ENCODE measurements around the gene ELMO1. TPM values are rescaled to one million over a fixed set of nuclear protein-coding genes. Genes with fewer than 3 reads are reported as not detected.

The ELMO1 gene
- polyA plus RNA-seq, 2 of the 4 experiments (the other 2 are of a cell fraction), result 2.3 to 6.1 TPM

- POLR2A ChIA-PET, result no interaction called here
- CTCF ChIA-PET, result no interaction called here
- no peak overlapping the region for H3K4me2 ChIP-seq
- peaks cover 13% of the 10 kb centered on the region; the same call in 2 of the 3 replicates for H3K4me1 ChIP-seq
- ATAC-seq (no peak), DNase-seq (ENCODE audit: low read depth in 1 of 2, low spot score in 1 of 2) (no peak), FAIRE-seq (no peak)
- H3K27ac ChIP-seq, result no peak overlapping the region
- no peak overlapping the region for H3K4me3 ChIP-seq
- WGBS (ENCODE audit: missing lambda C conversion rate), result 38% methylated on average over 7 of the region's 7 CpGs
- TF ChIP-seq RARB (CRISPR knock-in tag; IDR thresholded peaks at IDR 0.05) (no peak), MYC (IDR thresholded peaks at IDR 0.05; ENCODE audit: borderline replicate concordance, low read length) (no peak), CTCF (IDR thresholded peaks at IDR 0.05) (no peak), HMGXB4 (CRISPR knock-in tag; IDR thresholded peaks at IDR 0.05; ENCODE audit: borderline replicate concordance) (no peak), EHF (CRISPR knock-in tag; IDR thresholded peaks at IDR 0.05) (no peak), HOXB13 (CRISPR knock-in tag; IDR thresholded peaks at IDR 0.05; ENCODE audit: low read depth) (no peak), HES2 (IDR thresholded peaks at IDR 0.05) (no peak)
- peaks cover 4% of the 10 kb centered on the region; the same call in 2 of the 3 replicates for H3K9me3 ChIP-seq
These were observed 502.9 kb downstream of the ELMO1 start for GRCh38 chr7:36945612-36946400.

- WGBS (ENCODE audit: missing lambda C conversion rate), result 33% methylated on average over 5 of the region's 5 CpGs
- no peak for FAIRE-seq
These were observed 503.8 kb downstream of the ELMO1 start for GRCh38 chr7:36944838-36945237.

More at GRCh38 chr7:36944838-36945237, 503.8 kb downstream of the ELMO1 start:
- Histone ChIP-seq H3K9me3 (peaks cover 10% of the 10 kb centered on the region; the same call in 2 of the 3 replicates), H3K27ac (no peak overlapping the region), H3K4me3 (no peak overlapping the region), H3K4me1 (peaks cover 7% of the 10 kb centered on the region; the same call in 2 of the 3 replicates), H3K4me2 (no peak overlapping the region)
- ATAC-seq (no peak), DNase-seq (ENCODE audit: low read depth in 1 of 2, low spot score in 1 of 2) (no peak)
- CTCF ChIA-PET, result interaction anchor here (1.8 kb wide), 1 partner anchor 23 kb away, joined by 6 read pairs; no protein-coding TSS in a partner anchor
- TF ChIP-seq CHD2 (IDR thresholded peaks at IDR 0.05; ENCODE audit: low read length, partially characterized antibody) (no peak), TFCP2L1 (CRISPR knock-in tag; IDR thresholded peaks at IDR 0.05) (no peak), ZFP36 (IDR thresholded peaks at IDR 0.05; ENCODE audit: borderline replicate concordance, partially characterized antibody) (no peak), CBX8 (IDR thresholded peaks at IDR 0.05) (no peak), E2F6 (IDR thresholded peaks at IDR 0.05; ENCODE audit: borderline replicate concordance, low read depth) (no peak), CBX2 (IDR thresholded peaks at IDR 0.05; ENCODE audit: borderline replicate concordance, low read depth) (no peak), CTCF (IDR thresholded peaks at IDR 0.05) (no peak), HOXA7 (CRISPR knock-in tag; IDR thresholded peaks at IDR 0.05) (no peak), CHD4 (IDR thresholded peaks at IDR 0.05; ENCODE audit: borderline replicate concordance) (no peak)
- POLR2A ChIA-PET, result no interaction called here

Data from A549 (cell line).